ENCODE results near the gene SH3GL2.

SH3GL2 gene

DNA sequence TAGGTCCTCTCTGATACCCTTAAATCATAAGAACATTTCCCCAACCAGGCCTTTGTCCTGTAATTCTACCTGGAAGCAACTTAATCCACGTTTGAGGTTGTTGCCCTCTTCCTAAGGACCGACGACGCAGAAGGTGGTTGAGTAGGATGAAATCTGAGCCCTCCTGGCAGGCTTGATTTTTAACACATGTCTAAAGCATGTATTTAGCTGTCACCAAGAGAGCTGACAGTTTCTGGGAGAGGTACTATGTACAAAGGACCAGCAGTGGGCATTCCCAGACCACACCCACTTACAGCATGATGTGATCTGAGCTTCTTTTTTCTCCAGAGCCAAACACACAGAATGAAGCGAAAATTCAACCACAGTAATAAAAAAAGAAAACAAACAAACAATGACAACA is 260.9 kb downstream of the SH3GL2 start:
- POLR2A ChIA-PET (ENCODE audit: low non-redundant PET) = no interaction called here
- no peak for DNase-seq (ENCODE audit: low spot score)
- CTCF ChIA-PET = interaction anchor here (0.8 kb wide), 1 partner anchor 55 kb away, joined by 6 read pairs; no protein-coding TSS in a partner anchor
- TF ChIP-seq, protein P1, sequence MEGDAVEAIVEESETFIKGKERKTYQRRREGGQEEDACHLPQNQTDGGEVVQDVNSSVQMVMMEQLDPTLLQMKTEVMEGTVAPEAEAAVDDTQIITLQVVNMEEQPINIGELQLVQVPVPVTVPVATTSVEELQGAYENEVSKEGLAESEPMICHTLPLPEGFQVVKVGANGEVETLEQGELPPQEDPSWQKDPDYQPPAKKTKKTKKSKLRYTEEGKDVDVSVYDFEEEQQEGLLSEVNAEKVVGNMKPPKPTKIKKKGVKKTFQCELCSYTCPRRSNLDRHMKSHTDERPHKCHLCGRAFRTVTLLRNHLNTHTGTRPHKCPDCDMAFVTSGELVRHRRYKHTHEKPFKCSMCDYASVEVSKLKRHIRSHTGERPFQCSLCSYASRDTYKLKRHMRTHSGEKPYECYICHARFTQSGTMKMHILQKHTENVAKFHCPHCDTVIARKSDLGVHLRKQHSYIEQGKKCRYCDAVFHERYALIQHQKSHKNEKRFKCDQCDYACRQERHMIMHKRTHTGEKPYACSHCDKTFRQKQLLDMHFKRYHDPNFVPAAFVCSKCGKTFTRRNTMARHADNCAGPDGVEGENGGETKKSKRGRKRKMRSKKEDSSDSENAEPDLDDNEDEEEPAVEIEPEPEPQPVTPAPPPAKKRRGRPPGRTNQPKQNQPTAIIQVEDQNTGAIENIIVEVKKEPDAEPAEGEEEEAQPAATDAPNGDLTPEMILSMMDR (conservative IDR thresholded peaks at IDR 0.05; ENCODE audit: low read depth) = no peak
- no peak overlapping the region for H3K27ac ChIP-seq

DNA sequence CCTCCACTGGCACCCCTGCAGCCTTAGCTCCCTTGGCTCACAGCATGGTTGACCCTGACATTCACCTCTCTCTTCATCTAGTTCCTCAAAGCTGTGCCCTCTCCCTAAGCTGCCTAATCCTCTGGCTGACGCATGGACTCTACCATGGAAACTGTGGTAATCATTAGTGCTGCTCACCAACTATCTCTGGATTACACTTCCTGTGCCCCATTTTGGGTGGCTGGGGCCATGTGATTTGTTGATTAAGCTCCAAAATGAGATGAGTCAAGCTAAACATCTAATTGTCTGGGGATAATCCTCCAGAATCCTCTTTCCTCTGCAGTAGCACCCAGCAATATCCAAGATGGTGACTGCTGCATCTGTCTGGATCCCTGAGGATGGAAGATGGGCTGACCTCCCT is 264.4 kb downstream of the SH3GL2 start:
- no peak for DNase-seq (ENCODE audit: low spot score)
- TF ChIP-seq, protein P1 (conservative IDR thresholded peaks at IDR 0.05; ENCODE audit: low read depth) = no peak
- ChIA-PET CTCF (no interaction called here), POLR2A (ENCODE audit: low non-redundant PET) (no interaction called here)
- H3K27ac ChIP-seq = no peak overlapping the region
